SK-N-MC (cell line): Measurements from ENCODE around the gene CMSS1.

Source experiments
- EZH2 ChIP-seq: fragments of 200-600 bp; sonication (generic); IDR thresholded peaks from one replicate; pipeline ENCODE4 v1.6.1; 2017; ENCODE audit warnings: antibody characterized with exemption
- FOXP2 ChIP-seq: optimal IDR thresholded peaks from 2 replicates; pipeline ENCODE3; 2011; ENCODE audit warnings: mild to moderate bottlenecking, moderate library complexity; ENCODE audit not compliant: insufficient read depth; ENCODE audit errors: extremely low read length, control extremely low read depth
- POLR2AphosphoS5 ChIP-seq: IDR thresholded peaks from 2 replicates; pipeline ENCODE4 v1.6.1; 2012; ENCODE audit warnings: mild to moderate bottlenecking, low read depth, low read length, borderline replicate concordance

GRCh38 chr3:99823723-99824711 is 6.4 kb downstream of the CMSS1 start:
- no peak for TF ChIP-seq POLR2AphosphoS5
- TF ChIP-seq EZH2 = no peak
- TF ChIP-seq FOXP2 = no peak
